ENCODE measurements around the gene PEX11B. TPM values are rescaled to one million over a fixed set of nuclear protein-coding genes. Genes with fewer than 3 reads are reported as not detected.
A peak's percentile ranks its signal among the peaks of the same experiment; 100 is the strongest.

Gene PEX11B
- polyA plus RNA-seq, 3 donors = 59.3 to 65.3 (median 60.0) TPM

DNA sequence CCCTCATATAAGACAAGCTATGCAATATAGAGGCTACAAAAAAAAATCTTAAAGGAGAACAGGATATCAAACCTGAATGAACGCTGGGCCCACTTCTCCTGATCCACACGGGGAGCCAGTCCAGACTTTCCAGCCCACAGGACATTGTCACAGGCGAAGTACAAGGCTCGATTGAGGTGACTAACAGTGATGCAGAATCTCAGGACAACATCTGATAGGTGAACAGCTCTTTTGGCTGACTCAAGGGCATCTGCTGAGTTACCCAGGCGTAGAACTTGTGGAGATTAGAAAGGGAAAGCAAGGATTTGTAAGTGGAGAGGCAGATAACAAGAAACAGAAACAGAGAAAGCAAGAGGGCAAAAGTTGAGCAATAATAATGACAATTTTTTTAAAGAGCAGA lies 1.8 kb downstream of the PEX11B start:
- DNase-seq (ENCODE audit: low read depth in 3 of 3, low spot score in 2 of 3) = no peak

DNA sequence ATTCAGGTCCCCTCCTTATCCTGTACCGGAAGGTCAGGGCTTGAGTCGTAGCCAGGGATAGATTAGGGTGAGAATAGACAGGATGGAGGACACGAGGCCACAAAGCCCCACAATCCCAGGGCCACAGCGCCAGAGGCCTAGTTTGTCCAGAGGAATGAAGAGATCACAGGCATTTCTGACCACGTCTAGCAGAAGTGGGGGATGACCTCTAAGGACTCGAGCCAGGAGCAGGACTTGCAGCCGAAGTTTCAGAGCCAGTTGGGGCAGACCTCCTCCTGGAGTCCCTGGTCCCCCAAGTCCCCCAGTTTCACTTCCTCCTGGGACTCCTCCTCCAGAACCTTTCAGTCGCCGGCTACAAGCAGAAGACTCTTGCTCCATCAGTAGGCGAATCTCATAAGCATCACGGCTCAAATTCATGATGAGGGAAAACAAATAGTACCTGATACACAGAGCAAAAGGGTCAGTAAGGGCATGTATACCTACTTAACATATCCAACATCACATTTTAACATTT lies 6.3 kb downstream of the PEX11B start:
- no peak for DNase-seq (ENCODE audit: low read depth in 3 of 3, low spot score in 2 of 3)

DNA sequence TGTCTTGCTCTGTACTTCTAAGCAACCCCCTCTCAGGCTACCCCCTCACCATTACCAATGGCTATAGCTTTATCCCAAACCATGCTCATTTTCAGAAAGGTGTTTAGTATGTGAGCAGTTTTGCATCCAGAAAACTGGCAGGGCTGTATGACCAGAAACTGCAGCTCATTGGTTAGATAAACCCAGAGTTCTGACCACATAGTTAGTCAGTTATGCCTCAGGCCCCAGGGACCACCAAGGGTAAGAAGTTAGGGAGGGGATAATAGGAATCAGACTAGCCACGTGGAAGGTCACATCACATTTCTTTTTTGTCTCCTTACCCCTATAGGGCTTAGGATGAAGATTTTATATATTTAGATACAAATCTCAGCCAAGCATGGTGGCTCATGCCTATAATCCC lies 9.9 kb downstream of the PEX11B start:
- no peak for DNase-seq (ENCODE audit: low read depth in 3 of 3, low spot score in 2 of 3)

- no peak for DNase-seq (ENCODE audit: low read depth in 3 of 3, low spot score in 2 of 3)
These were observed 11.4 kb downstream of the PEX11B start for GRCh38 chr1:145906954-145907753.

- no peak for DNase-seq (ENCODE audit: low read depth in 3 of 3, low spot score in 2 of 3)
These were observed 17.1 kb downstream of the PEX11B start for GRCh38 chr1:145901312-145902021.

DNA sequence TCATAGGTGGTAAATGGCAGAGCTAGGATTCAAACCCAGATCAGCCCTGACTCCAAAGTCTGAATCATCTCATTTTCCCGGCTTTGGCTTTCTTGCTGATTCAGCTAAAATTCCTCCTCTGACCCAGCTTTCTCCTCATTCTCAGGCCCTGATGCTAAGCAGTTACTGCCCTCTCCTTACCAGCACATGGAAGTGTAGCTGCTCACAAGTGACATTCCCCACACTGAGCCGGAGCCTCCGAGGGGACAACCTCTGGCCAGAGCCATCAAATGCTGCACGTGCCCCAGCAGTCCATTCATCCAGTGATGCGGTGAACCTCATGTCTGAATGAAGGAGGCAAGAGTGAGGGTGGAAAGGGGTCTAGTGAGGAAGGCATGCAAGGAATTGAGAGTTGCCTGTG lies 19.8 kb downstream of the PEX11B start:
- no peak for DNase-seq (ENCODE audit: low read depth in 3 of 3, low spot score in 2 of 3)

DNA sequence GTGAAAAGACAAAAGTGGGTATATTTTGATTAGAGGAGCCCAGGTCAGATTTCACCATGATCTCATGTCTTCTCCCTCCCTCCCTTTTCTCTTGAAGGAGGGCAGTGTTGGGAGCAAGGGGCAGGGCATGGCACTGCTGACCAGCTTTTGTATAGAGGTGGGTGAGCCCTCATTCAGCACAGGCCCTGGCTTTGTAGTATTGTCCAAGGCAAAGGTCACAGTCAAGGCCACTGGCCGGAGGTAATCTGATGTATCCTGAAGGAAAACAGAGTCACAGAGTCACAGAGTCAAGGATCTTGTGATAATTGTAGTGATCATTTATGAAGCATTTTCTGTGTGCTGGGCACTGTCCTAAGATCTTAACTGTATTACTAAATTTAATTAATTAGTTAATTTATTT lies 20.5 kb downstream of the PEX11B start:
- no peak for DNase-seq (ENCODE audit: low read depth in 3 of 3, low spot score in 2 of 3)

DNA sequence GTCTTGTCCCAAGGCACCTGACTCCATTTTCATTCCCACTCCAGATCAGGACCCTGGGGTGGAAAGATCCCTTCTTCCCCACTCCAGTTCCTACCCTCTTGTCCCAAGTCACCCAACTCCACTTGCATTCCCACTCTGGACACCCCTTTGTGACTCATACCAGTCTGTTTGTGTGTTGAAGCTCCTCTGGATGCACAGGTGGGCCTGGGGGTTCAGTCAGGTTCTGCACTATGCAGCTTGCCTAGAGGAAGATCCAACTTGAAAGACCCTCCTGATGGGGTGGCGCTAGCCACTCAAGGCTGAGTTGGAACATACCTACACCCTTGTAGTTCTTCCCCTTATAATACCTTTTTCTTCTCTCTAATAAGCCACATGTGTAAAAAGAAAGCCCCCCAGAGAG lies 23.0 kb downstream of the PEX11B start:
- DNase-seq (ENCODE audit: low read depth in 3 of 3, low spot score in 2 of 3) = no peak

GRCh38 chr1:145893306-145894055 lies 25.0 kb downstream of the PEX11B start:
- DNase-seq (ENCODE audit: low read depth in 3 of 3, low spot score in 2 of 3) = no peak

DNA sequence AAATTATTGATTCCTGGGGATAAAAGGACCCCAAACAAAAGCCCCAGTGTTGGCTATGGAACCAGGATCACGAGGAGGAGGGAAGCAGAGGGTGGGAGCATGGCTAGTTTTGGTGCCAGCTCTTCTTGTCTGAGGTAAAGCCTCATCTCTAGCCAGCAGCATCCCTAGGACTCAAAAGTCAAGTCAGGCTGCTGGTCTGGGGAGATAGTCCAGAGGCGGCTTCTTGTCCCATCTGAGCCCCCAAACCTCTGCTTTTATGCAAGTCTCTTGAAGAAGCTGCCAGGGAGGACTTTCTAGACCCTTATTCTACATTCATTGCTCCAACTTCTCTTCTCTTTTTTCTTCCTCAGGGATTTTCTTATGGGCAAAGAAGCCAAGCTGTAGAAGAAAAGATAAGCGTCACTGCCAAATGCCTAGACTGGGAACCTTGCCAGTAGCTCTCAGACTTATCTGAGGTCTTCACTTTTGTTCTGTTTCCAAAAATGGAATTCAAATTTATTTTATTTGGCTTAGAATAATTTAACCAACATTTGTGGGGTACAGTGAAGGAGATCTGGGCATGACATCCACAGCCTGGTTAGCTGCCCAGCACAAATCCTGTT lies 25.9 kb downstream of the PEX11B start:
- DNase-seq (ENCODE audit: low read depth in 3 of 3, low spot score in 2 of 3) = no peak

GRCh38 chr1:145891587-145892485 lies 26.7 kb downstream of the PEX11B start:
- peak; percentile 89 to 94 (median 92) for DNase-seq (ENCODE audit: low read depth in 3 of 3, low spot score in 2 of 3)

GRCh38 chr1:145891143-145891542 lies 27.4 kb downstream of the PEX11B start:
- no peak for DNase-seq (ENCODE audit: low read depth in 3 of 3, low spot score in 2 of 3)

DNA sequence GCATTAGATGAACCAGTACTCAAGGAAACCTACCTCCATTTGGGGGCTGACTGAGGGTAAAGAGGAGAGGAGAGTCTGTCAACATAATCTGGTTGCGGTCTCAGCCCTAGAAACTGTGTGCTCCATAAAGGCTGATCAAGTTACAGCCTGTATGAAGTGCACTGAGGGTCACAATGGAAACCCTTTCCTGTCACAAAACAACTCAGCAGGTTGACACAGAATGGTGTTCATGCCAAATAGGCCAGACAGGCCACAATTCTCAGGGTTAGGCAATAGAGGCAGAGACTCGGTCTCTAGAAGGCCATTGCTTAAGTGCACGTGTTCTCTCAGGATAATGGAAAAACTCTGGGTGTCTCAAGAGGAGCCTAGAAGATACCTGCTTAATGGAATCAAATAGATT lies 28.8 kb downstream of the PEX11B start:
- no peak for DNase-seq (ENCODE audit: low read depth in 3 of 3, low spot score in 2 of 3)

DNA sequence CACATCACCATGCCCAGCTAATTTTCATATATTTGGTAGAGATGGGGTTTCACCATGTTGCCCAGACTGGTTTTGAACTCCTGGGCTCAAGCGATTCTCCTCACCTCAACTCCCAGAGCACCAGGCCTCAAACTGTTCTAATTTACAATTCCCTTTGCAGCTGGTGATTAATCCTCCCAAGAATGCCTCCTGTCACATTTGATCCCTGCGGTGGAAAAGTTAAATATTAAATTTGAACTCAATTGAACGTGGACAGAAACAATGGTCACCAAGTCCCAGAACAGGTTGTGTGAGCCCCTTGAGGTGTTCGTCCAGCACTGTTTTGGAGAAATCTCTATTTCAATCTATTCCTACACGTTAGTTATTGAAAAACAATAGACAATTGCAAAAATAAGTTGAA lies 30.9 kb downstream of the PEX11B start:
- DNase-seq (ENCODE audit: low read depth in 3 of 3, low spot score in 2 of 3) = no peak

DNA sequence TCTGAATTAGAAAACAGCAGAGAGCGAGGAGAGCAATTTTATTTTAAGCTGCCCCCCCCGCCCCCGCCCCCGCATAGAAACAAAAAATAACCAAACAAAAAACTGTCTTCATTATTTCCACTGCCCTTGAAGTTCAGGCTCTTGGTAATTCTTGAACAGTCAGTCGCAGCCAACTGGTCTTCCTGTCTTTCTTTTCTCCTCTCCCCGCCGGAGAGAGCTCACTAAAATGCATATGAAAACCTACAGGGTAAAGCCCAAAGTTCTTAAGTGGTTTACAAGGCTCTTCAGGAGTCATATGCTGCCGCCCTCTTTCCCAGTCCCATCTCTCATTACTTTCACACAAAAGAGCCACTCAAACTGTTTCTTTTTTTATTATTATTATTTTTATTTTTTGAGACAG lies 31.7 kb downstream of the PEX11B start:
- no peak for DNase-seq (ENCODE audit: low read depth in 3 of 3, low spot score in 2 of 3)

GRCh38 chr1:145886390-145886789 lies 32.1 kb downstream of the PEX11B start:
- DNase-seq (ENCODE audit: low read depth in 3 of 3, low spot score in 2 of 3) = no peak

DNA sequence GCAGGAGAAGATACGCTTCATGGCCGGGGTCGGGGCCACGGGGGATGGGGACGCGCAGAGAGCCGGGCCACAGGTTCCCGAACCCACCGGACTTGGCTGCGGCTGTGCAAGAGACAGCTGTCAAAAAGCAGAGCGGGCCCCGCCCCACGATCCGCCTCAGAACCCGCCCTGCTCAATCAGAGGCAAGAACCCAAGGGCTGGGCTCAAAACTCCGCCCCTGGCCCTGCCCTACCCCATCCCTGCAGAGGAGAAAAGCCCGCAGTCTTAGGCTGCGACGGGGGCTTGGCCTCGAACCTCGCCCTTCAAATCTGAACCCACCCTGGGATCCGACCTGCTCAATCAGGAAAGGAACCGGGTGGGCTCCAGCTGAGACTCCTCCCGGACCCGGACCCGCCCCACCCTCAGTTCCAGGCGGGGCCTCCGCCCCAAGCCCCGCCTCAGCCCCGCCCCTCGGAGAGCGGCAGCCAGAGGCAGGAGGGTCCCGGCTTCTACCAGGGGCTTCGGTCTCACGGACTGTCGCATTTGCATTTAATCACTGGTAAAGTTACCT lies 32.7 kb downstream of the PEX11B start, which contains the start of gene ANKRD35:
ANKRD35 (minus strand) TSS at position 129 of the 550 bp plus-strand sequence; CDS start at position 21, 108 bp downstream.
- DNase-seq (ENCODE audit: low read depth in 3 of 3, low spot score in 2 of 3) = peak in 1 of 3 donors; percentile 72

GRCh38 chr1:145884675-145885074 lies 33.8 kb downstream of the PEX11B start:
- DNase-seq (ENCODE audit: low read depth in 3 of 3, low spot score in 2 of 3) = no peak

- no peak for DNase-seq (ENCODE audit: low read depth in 3 of 3, low spot score in 2 of 3)
These were observed 38.7 kb downstream of the PEX11B start for GRCh38 chr1:145879775-145880174.
